NCI-H2081 (cell line): ENCODE results near the gene MMP20.

Experiments
- DNase-seq, 2 experiments: peaks; one replicate each; lab custom pipeline; 2025; lab: John Stamatoyannopoulos, UW

MMP20 gene

GRCh38 chr11:102622258-102622657 is 2.9 kb downstream of the MMP20 start:
- no peak for DNase-seq

- no peak for DNase-seq
These were observed 4.1 kb downstream of the MMP20 start for GRCh38 chr11:102620818-102621561.

GRCh38 chr11:102620179-102620578 is 5.0 kb downstream of the MMP20 start:
- no peak for DNase-seq

- no peak for DNase-seq
These were observed 7.6 kb downstream of the MMP20 start for GRCh38 chr11:102617466-102618008.

GRCh38 chr11:102615894-102616432 is 9.2 kb downstream of the MMP20 start:
- no peak for DNase-seq

- DNase-seq: no peak
These were observed 9.8 kb downstream of the MMP20 start for GRCh38 chr11:102615077-102615893.

GRCh38 chr11:102614485-102614884 is 10.6 kb downstream of the MMP20 start:
- DNase-seq: peak in 1 of 2 experiments; percentile 14

- no peak for DNase-seq
These were observed 11.1 kb downstream of the MMP20 start for GRCh38 chr11:102614031-102614430.

- no peak for DNase-seq
These were observed 11.7 kb downstream of the MMP20 start for GRCh38 chr11:102613450-102613849.

GRCh38 chr11:102611291-102611690 is 13.8 kb downstream of the MMP20 start:
- no peak for DNase-seq

GRCh38 chr11:102610200-102610599 is 14.9 kb downstream of the MMP20 start:
- no peak for DNase-seq

GRCh38 chr11:102608699-102609098 is 16.4 kb downstream of the MMP20 start:
- DNase-seq: no peak

- DNase-seq: no peak
These were observed 20.3 kb downstream of the MMP20 start for GRCh38 chr11:102604875-102605274.

GRCh38 chr11:102604011-102604410 is 21.1 kb downstream of the MMP20 start:
- DNase-seq: no peak

- DNase-seq: no peak
These were observed 21.6 kb downstream of the MMP20 start for GRCh38 chr11:102603576-102603975.

- DNase-seq: no peak
These were observed 22.0 kb downstream of the MMP20 start for GRCh38 chr11:102603091-102603490.

GRCh38 chr11:102600666-102601065 is 24.5 kb downstream of the MMP20 start:
- no peak for DNase-seq

- no peak for DNase-seq
These were observed 25.4 kb downstream of the MMP20 start for GRCh38 chr11:102599642-102600261.

- DNase-seq: no peak
These were observed 26.9 kb downstream of the MMP20 start for GRCh38 chr11:102598272-102598671.

GRCh38 chr11:102596578-102596977 is 28.6 kb downstream of the MMP20 start:
- DNase-seq: no peak

- peak in 1 of 2 experiments; percentile 35 for DNase-seq
These were observed 32.2 kb downstream of the MMP20 start for GRCh38 chr11:102592634-102593581.
